HG03039 (cell line): Measurements from ENCODE around the gene SFXN3.

Experiments
- ATAC-seq: cut with Tn5 transposase; IDR thresholded peaks from one replicate; pipeline ENCODE4 v1.9.1; 2021; ENCODE audit warnings: mild to moderate bottlenecking, moderate library complexity; ENCODE audit not compliant: unreplicated experiment

The SFXN3 gene

GRCh38 chr10:101054876-101055275 is 23.8 kb downstream of the SFXN3 start:
- no peak for ATAC-seq

GRCh38 chr10:101055411-101055810 is 24.4 kb downstream of the SFXN3 start:
- no peak for ATAC-seq

- no peak for ATAC-seq
Observed at GRCh38 chr10:101056365-101057151, 25.5 kb downstream of the SFXN3 start.

DNA sequence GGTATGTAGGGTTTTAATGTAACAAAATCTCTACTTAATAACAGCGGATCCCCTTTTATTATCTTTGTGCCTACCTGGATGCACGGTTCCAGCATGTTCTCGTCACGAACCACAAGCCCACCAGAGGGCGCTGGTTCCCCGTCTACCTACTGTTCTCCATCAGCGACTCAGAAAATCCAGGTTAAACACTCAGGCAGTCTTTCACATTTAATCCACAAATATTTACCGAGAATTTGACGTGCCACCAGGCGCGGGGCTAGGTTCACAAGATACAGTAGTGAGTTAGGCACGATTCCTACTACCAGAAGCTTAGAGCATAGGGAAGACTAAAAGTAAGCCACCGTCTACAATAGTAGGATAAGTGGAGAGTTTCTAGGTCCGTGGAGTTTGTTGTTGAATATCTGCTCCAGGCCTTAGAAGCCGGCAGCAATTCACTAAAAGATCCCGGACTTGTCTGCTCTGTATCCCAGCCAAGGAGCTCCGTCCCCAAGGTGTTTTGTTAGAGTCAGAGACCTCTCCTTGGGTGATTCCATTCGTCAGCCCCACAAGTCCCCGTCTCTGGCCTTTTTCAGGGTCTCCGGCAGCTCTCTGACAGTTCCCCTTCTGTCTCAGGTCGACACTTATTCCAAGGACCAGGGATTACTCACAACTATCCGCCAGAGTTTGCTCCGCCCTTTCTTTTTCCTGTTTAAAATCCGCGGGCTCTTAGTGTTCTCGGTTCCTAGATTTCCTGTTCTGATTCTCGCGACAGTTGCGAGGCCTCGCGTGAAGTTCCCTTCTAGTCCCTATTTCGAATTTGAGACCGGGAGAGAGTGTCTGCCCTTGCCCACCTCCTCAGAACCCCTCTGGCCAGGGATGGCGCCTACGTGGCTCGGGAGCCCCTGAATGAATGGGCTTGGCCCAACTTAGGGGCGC is 29.3 kb downstream of the SFXN3 start:
- ATAC-seq, result peak; percentile 34

- ATAC-seq, result peak; percentile 50
Observed at GRCh38 chr10:101060951-101061623, 30.1 kb downstream of the SFXN3 start.

DNA sequence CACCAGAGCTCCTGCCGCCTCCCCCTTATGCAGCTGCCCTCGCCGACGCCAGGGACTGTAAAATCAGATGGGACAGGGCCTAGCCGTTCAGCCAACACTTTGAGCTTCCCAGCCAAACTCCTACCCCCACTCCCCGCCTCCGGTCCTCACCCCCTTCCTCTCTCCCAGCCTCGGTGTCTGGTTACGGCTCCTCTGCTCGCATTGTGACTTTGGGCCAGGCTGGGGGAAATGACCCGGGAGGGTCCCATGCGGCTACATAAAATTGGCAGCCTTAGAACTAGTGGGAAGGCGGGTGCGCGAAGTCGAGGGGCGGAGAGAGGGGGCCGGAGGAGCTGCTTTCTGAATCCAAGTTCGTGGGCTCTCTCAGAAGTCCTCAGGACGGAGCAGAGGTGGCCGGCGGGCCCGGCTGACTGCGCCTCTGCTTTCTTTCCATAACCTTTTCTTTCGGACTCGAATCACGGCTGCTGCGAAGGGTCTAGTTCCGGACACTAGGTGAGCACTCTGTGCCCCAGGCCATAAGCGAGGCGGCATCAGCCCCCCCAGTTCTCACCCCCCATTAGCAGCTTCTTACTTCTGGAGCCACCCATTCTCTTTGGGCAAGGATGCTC is 30.7 kb downstream of the SFXN3 start, which contains the start of gene KAZALD1:
Gene KAZALD1 (plus strand): TSS at position 366 of the 608 bp plus-strand sequence. CDS start 604 bp downstream, outside the sequence.
- no peak for ATAC-seq

DNA sequence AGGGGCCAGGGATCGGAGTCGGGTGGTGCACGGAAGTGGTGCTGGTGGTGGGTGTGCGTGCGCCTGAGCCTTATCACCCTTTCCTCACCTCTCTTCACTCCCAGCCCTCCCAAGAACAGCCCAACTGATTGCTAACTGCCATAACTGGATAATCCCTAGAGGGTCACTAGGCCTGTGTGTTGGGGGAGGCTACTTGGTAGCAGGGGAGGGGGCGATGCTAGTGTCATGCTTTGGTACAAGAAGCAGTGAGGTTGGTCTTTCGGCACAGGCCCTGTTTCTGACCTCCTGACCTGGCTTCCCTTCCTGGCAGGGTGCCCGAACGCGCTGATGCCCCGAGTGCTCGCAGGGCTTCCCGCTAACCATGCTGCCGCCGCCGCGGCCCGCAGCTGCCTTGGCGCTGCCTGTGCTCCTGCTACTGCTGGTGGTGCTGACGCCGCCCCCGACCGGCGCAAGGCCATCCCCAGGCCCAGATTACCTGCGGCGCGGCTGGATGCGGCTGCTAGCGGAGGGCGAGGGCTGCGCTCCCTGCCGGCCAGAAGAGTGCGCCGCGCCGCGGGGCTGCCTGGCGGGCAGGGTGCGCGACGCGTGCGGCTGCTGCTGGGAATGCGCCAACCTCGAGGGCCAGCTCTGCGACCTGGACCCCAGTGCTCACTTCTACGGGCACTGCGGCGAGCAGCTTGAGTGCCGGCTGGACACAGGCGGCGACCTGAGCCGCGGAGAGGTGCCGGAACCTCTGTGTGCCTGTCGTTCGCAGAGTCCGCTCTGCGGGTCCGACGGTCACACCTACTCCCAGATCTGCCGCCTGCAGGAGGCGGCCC is 31.4 kb downstream of the SFXN3 start:
- no peak for ATAC-seq

GRCh38 chr10:101063050-101063525 is 32.1 kb downstream of the SFXN3 start:
- ATAC-seq, result no peak

DNA sequence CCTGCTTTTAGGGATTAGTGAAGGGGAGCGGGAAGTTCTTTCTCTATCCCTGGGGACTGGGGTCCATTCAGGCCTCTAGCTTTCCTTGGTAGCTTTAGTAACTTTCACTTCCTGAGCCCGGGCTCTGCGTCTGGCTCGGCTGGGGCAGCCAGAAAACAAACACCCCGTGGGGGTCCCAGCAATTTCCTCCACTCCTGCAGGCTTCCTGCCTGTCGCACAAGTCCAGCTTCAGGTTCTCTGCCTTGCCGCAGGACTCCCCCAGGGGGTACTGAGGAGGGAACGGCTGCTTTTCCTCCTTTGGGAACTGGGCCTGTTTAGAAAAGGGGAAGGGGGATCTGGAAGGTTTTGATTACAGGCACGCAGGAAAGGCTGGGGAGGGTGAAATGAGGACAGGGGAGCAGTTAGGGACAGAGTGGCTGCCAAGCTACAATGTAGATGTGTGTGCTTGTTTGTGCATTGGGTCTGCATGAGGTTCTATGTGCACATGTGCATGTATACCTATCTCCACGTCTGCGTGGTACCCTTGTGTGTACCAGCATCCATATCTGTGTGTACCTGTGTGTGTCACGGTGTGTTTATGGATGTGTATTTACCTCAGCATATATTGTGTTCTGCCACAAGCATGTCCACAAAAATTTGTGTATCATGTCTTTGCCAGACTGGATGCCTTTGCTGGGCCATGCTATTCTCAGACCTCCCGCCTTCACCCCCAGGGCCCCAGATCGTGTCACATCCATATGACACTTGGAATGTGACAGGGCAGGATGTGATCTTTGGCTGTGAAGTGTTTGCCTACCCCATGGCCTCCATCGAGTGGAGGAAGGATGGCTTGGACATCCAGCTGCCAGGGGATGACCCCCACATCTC is 32.7 kb downstream of the SFXN3 start:
- no peak for ATAC-seq

GRCh38 chr10:101064415-101065030 is 33.5 kb downstream of the SFXN3 start:
- ATAC-seq, result no peak

DNA sequence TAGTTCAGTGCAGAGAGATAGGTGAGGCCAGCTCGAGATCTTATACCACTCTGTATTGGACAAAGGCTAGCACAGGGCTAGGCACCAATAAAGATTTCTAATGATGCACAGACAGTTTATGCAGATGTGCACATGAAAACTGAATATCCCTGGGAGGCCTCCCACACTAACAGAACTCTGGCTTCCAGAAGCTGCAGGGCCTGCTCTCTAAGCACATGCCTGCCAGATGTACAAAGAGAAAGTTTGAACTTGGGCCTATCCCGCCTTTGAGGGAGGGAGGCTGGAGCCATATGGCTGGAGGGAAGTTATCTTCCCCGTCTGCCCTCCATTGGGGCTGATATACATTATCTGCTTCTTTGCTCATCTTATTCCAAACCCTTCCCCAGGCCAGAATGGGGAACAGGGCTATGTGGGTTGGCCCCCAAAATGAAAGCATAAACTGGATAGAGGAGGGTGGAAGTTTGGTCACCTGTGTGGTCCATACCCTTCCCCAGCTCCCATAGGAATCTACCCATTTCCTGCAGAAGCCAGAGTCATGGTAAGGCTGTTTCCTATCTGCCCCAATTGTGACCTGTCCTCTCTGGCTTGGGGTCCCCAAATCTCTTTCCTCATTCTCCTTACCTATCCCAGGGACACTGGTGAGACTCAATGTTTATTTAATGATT is 34.6 kb downstream of the SFXN3 start:
- ATAC-seq, result no peak

- no peak for ATAC-seq
Observed at GRCh38 chr10:101066146-101066895, 35.3 kb downstream of the SFXN3 start.

DNA sequence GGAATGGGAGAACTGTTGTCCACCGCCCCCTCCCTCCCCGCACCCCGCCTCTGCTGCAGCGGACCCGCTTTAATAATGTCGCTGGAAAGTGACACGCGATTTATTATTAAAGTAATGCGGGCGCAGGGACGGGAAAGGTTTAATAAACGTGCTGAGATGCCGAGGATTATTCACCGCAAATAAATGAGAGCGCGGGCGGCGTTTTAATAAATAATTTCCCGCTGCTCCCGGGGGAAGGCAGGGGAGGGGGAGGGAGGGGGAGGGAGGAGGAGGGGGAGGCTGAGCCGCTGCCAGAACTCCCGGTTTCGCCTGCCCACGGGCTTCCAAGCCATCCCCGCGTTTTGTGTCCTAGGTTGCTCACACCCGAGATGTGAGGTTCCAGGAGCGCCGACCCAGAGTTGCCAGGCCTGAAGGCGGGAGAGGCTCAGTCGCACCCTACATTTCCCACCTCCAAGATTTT is 35.9 kb downstream of the SFXN3 start:
- ATAC-seq, result no peak

DNA sequence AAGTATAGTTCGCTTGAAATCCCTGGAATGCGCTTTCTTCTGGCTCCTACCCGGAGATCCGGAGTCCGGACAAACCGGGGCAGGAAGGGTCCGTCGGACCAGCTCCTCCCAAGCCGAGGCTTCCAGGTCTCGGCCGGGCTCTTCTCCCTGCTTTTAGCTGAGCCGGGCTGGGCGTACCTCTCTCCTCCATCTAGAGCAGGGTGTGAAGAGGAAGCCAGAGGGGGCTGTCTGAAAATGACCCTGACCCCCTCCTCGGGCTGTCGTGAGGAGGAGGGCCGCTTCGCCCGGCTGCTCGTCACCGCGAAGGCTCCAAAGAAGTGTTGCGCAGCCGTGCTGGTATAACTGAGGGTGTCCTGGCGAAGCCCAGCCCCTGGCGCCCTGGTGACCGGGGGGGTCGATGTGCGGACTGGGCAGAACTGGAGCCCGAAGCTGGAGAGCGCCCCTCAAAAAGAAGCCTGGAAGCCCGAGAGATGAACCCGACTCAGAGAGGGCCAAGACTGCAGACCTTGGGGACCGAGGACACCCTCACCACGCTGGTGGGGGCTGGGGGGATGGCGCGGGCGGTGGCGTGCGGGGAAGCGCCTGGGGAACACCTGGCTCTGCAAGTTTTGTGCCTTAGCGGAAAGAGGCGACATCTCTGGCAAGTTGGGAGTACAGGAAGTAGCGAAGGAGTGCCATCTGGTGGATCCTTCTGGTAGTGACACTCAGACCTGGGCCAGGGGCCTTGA is 36.5 kb downstream of the SFXN3 start:
- ATAC-seq, result no peak

DNA sequence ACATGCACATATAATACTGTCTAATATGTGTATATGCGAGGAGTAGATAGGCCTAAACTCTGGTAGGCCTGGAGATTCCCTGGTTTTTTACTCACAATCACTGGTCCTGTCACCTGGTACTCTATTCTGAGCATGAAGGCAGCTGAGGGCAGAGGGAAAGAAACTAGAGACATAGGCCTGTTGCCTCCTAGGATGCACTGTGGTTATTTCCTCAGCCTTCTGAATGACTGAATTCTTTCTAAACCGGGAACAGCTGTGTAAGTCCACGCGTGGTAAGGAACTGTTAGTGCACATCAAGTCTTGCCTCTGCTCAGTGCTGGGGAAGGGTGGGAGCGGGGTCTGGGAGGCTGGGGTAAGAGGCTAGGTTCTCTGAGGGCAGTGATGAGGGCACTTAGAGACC is 38.4 kb downstream of the SFXN3 start:
- ATAC-seq, result no peak

DNA sequence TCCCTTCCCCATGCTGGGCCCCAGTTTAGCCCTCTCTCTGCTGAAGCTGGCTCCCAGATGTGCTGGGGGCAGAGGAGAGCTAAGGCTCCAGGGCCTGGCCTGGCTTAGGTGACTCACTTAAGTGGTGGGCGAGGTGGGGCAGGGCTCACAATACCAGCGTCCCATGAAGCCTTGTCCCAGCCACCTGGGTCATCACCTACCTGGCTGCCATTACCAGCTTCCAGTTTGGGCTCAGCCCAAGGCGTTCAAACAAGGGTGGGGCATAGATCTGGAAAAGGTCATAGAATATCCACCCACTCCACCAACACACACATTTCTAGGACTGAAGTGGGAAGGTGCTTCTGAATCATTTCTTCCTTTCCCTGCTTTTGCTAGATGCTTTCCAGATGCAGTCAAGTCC is 39.1 kb downstream of the SFXN3 start:
- ATAC-seq, result no peak
